Germinal center (tissue), 1 donor: ENCODE results near the gene PLXDC2.

Experiments
- DNase-seq: peaks from one replicate; pipeline ENCODE4 v3.0.0; 2012; ENCODE audit warnings: mixed read lengths, low spot score

Gene PLXDC2

GRCh38 chr10:20048161-20048560 lies 231.9 kb downstream of the PLXDC2 start:
- no peak for DNase-seq

GRCh38 chr10:20058135-20058534 lies 241.9 kb downstream of the PLXDC2 start:
- no peak for DNase-seq

- no peak for DNase-seq
Measured at GRCh38 chr10:20059084-20059835, 243.0 kb downstream of the PLXDC2 start.

GRCh38 chr10:20065814-20066213 lies 249.6 kb downstream of the PLXDC2 start:
- no peak for DNase-seq

GRCh38 chr10:20073167-20073566 lies 256.9 kb downstream of the PLXDC2 start:
- no peak for DNase-seq

- DNase-seq, result no peak
Measured at GRCh38 chr10:20075713-20076112, 259.5 kb downstream of the PLXDC2 start.

GRCh38 chr10:20084451-20084850 lies 268.2 kb downstream of the PLXDC2 start:
- no peak for DNase-seq

- DNase-seq, result no peak
Measured at GRCh38 chr10:20085115-20085514, 268.9 kb downstream of the PLXDC2 start.

GRCh38 chr10:20087353-20087752 lies 271.1 kb downstream of the PLXDC2 start:
- DNase-seq, result no peak

- no peak for DNase-seq
Measured at GRCh38 chr10:20088061-20088701, 271.9 kb downstream of the PLXDC2 start.

GRCh38 chr10:20089879-20090278 lies 273.6 kb downstream of the PLXDC2 start:
- no peak for DNase-seq

- DNase-seq, result no peak
Measured at GRCh38 chr10:20090831-20091230, 274.6 kb downstream of the PLXDC2 start.

- no peak for DNase-seq
Measured at GRCh38 chr10:20091698-20092097, 275.5 kb downstream of the PLXDC2 start.

GRCh38 chr10:20093600-20093999 lies 277.4 kb downstream of the PLXDC2 start:
- no peak for DNase-seq

- no peak for DNase-seq
Measured at GRCh38 chr10:20094226-20094976, 278.2 kb downstream of the PLXDC2 start.

GRCh38 chr10:20100171-20100570 lies 283.9 kb downstream of the PLXDC2 start:
- DNase-seq, result no peak

GRCh38 chr10:20105236-20105635 lies 289.0 kb downstream of the PLXDC2 start:
- no peak for DNase-seq

GRCh38 chr10:20105931-20106330 lies 289.7 kb downstream of the PLXDC2 start:
- DNase-seq, result no peak

- DNase-seq, result no peak
Measured at GRCh38 chr10:20108021-20108420, 291.8 kb downstream of the PLXDC2 start.

- DNase-seq, result no peak
Measured at GRCh38 chr10:20109613-20110012, 293.4 kb downstream of the PLXDC2 start.

GRCh38 chr10:20110125-20111100 lies 294.2 kb downstream of the PLXDC2 start:
- DNase-seq, result no peak

- DNase-seq, result no peak
Measured at GRCh38 chr10:20114179-20114578, 297.9 kb downstream of the PLXDC2 start.
